CD8-positive, alpha-beta memory T cell (primary cell): Measurements from ENCODE around the gene DNM1L. TPM values are rescaled to one million over a fixed set of nuclear protein-coding genes. Genes with fewer than 3 reads are reported as not detected.

Experiments used
- CTCF ChIA-PET: fragments of 350-600 bp; sonication (Branson Sonifier 250); formaldehyde crosslinking; loops from one replicate; lab custom pipeline; 2021; ENCODE audit warnings: antibody characterized with exemption; lab: Charles Lee
- POLR2A ChIA-PET: fragments of 350-600 bp; sonication (Branson Sonifier 250); formaldehyde crosslinking; loops from one replicate; lab custom pipeline; 2021; ENCODE audit warnings: antibody characterized with exemption; lab: Charles Lee
- DNase-seq, 5 donors: peaks; one replicate each; pipeline versions ENCODE4 v3.0.0 to v3.0.0-alpha.2; 2020 to 2022; ENCODE audit warnings: mixed read lengths in 1 of 5
- H3K27ac ChIP-seq: one replicate; pipeline ENCODE4 v1.7.0; 2013; ENCODE audit warnings: low read depth, mild to moderate bottlenecking, low read length, moderate library complexity
- H3K27me3 ChIP-seq: 2 replicates; pipeline ENCODE4 v1.7.0; 2013; ENCODE audit warnings: low read length, mild to moderate bottlenecking; ENCODE audit not compliant: insufficient read depth, poor library complexity, severe bottlenecking
- H3K36me3 ChIP-seq: 2 replicates; pipeline ENCODE4 v1.7.0; 2013; ENCODE audit warnings: mild to moderate bottlenecking, low read length, moderate library complexity; ENCODE audit not compliant: insufficient read depth
- H3K4me1 ChIP-seq: 2 replicates; pipeline ENCODE4 v1.7.0; 2013; ENCODE audit warnings: mild to moderate bottlenecking, low read length, moderate library complexity; ENCODE audit not compliant: insufficient read depth
- H3K4me3 ChIP-seq: 2 replicates; pipeline ENCODE4 v1.7.0; 2013; ENCODE audit warnings: mild to moderate bottlenecking, low read length
- H3K9me3 ChIP-seq: 2 replicates; pipeline ENCODE4 v1.7.0; 2013; ENCODE audit warnings: mild to moderate bottlenecking, low read length
- H3K27ac Mint-ChIP-seq, 8 donors: one replicate each; pipeline ENCODE4 v1.8.0; 2020 to 2021; ENCODE audit warnings: mixed read lengths in 8 of 8, mild to moderate bottlenecking in 6 of 8, inconsistent platforms in 3 of 8, moderate library complexity in 3 of 8
- H3K27me3 Mint-ChIP-seq, 2 donors: one replicate each; pipeline ENCODE4 v1.8.0; 2020 to 2021; ENCODE audit warnings: mixed read lengths in 2 of 2, mild to moderate bottlenecking in 1 of 2, moderate library complexity in 1 of 2
- H3K36me3 Mint-ChIP-seq, 3 donors: one replicate each; pipeline ENCODE4 v1.8.0; 2020 to 2021; ENCODE audit warnings: mixed read lengths in 3 of 3, inconsistent platforms in 1 of 3, mild to moderate bottlenecking in 1 of 3
- H3K4me1 Mint-ChIP-seq, 3 donors: one replicate each; pipeline ENCODE4 v1.8.0; 2020 to 2021; ENCODE audit warnings: mixed read lengths in 3 of 3, inconsistent platforms in 1 of 3, mild to moderate bottlenecking in 1 of 3
- H3K4me3 Mint-ChIP-seq, 7 donors: one replicate each; pipeline ENCODE4 v1.8.0; 2020 to 2021; ENCODE audit warnings: mixed read lengths in 7 of 7, mild to moderate bottlenecking in 6 of 7, moderate library complexity in 4 of 7, inconsistent platforms in 2 of 7
- H3K9me3 Mint-ChIP-seq, 5 donors: one replicate each; pipeline ENCODE4 v1.8.0; 2020 to 2022; ENCODE audit warnings: mixed read lengths in 5 of 5, mild to moderate bottlenecking in 3 of 5, moderate library complexity in 2 of 5, inconsistent platforms in 1 of 5
- polyA plus RNA-seq: library from polyadenylated mRNA; unstranded; fragments of 300-500 nt; fragmentation: Illumina TruSeq; gene quantifications from one replicate; pipeline ENCODE4 v1.2.3, GENCODE V29; 2021
- total RNA-seq, 2 experiments: library from RNA; stranded (reverse); gene quantifications; one replicate each; pipeline ENCODE4 v1.2.3, GENCODE V29; 2021

The DNM1L gene
- total and polyA plus RNA-seq, 3 experiments from 2014 or later, result 30.2 to 68.0 (median 63.4) TPM

DNA sequence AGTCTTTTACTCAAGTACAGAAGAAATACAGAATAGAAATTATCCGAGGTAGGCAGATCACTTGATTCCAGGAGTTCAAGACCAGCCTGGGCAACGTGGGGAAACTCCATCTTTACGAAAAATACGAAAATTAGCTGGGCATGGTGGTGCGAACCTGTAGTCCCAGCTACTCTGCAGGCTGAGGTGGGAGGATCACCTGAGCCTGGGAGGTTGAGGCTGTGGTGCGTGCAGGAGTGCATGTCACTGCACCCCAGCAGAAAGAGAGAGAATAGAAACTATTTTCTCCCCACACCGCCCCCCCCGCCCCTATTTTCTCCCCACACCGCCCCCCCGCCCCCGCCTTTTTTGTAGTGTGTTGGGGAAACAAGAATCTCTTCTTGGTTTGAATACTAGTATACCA is 2.2 kb downstream of the DNM1L start:
- Mint-ChIP-seq H3K9me3 (no peaks in the 10 kb centered on the region), H3K4me1 (peaks cover 31 to 42% (median 32%) of the 10 kb centered on the region in 3 donors), H3K27me3 (peaks cover 0 to 1% of the 10 kb centered on the region in 2 donors), H3K36me3 (peaks cover 3 to 17% (median 5%) of the 10 kb centered on the region in 3 donors), H3K27ac (no peak overlapping the region), H3K4me3 (peak overlapping the region in 3 of 7 donors; percentile 25 to 72 (median 51))
- ChIA-PET POLR2A (no interaction called here), CTCF (no interaction called here)
- Histone ChIP-seq H3K27ac (peak overlapping the region; percentile 11), H3K4me3 (no peak overlapping the region), H3K9me3 (no peaks in the 10 kb centered on the region), H3K27me3 (no peaks in the 10 kb centered on the region), H3K36me3 (no peaks in the 10 kb centered on the region), H3K4me1 (peaks cover 15% of the 10 kb centered on the region)
- DNase-seq, result no peak

DNA sequence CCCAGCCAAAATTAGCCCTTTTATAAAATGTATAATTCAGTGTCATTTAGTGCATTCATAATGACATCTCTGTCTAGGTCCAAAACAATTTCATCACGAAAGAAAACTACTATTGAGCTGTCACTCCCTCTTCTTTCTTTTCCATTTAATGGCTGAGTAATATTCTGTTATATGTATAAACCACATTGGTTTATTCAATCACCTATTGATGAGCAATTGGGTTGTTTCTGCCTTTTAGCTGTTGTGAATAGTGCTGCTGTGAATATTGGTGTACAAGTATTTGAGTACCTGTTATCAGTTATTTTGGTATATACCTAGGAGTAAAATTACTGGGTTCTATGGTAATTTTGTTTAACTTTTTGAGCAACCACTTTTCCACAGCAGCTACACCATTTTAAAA is 7.2 kb downstream of the DNM1L start:
- H3K4me3 Mint-ChIP-seq, result no peak overlapping the region
- H3K4me1 ChIP-seq, result peaks cover 6% of the 10 kb centered on the region
- CTCF ChIA-PET, result no interaction called here
- no peak overlapping the region for H3K4me3 ChIP-seq
- H3K36me3 ChIP-seq, result no peaks in the 10 kb centered on the region
- no peak overlapping the region for H3K27ac Mint-ChIP-seq
- peaks cover 34 to 64% (median 50%) of the 10 kb centered on the region in 3 donors for H3K4me1 Mint-ChIP-seq
- H3K27me3 Mint-ChIP-seq, result no peaks in the 10 kb centered on the region
- H3K27ac ChIP-seq, result no peak overlapping the region
- POLR2A ChIA-PET, result no interaction called here
- DNase-seq, result no peak
- H3K36me3 Mint-ChIP-seq, result peaks cover 3 to 16% (median 6%) of the 10 kb centered on the region in 3 donors
- no peaks in the 10 kb centered on the region for H3K9me3 Mint-ChIP-seq
- H3K27me3 ChIP-seq, result no peaks in the 10 kb centered on the region
- no peaks in the 10 kb centered on the region for H3K9me3 ChIP-seq

DNA sequence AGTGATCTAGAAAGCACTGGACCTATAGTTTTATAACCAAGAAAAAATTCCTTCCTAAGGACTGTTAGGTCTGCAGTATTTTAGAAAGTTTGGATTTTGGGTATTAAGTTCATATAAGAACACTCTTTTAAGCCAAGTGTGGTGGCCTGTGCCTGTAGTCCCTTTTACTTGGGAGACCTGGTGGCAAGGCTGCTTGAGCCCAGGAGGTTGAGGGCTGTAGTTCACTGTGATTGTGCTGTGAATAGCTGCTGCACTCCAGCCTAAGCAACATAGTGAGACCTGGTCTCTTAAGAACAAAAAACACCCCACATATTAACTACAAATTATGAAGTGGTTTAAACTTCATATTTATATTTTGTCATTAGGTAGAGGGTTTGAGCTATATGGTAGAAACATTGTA is 9.7 kb downstream of the DNM1L start:
- no peak overlapping the region for H3K27ac ChIP-seq

DNA sequence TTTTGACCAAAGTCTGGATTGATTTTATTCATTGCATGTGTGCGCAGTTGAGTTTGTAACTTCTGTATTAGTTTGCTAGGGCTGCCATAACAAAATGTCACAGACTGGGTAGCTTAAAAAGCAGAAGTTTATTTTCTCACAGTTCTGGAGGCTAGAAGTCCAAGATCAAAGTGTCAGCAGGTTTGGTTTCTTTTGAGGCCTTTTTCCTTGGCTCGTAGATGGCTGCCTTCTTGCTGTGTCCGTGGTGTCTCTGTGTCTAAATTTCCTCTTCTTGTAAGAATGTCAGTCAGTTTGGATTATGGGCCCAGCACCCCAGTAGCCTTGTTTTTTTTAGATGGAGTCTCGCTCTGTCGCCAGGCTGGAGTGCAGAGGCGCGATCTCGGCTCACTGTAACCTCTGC is 11.8 kb downstream of the DNM1L start:
- ChIA-PET POLR2A (no interaction called here), CTCF (no interaction called here)
- peaks cover 0 to 11% (median 5%) of the 10 kb centered on the region in 3 donors for H3K36me3 Mint-ChIP-seq
- no peaks in the 10 kb centered on the region for H3K36me3 ChIP-seq
- H3K27me3 ChIP-seq, result no peaks in the 10 kb centered on the region
- H3K9me3 Mint-ChIP-seq, result no peaks in the 10 kb centered on the region
- no peaks in the 10 kb centered on the region for H3K9me3 ChIP-seq
- H3K4me3 ChIP-seq, result no peak overlapping the region
- H3K27ac ChIP-seq, result no peak overlapping the region
- H3K27me3 Mint-ChIP-seq, result no peaks in the 10 kb centered on the region
- H3K27ac Mint-ChIP-seq, result no peak overlapping the region
- peaks cover 6% of the 10 kb centered on the region for H3K4me1 ChIP-seq
- no peak overlapping the region for H3K4me3 Mint-ChIP-seq
- no peak for DNase-seq
- peaks cover 28 to 83% (median 74%) of the 10 kb centered on the region in 3 donors for H3K4me1 Mint-ChIP-seq

More for the DNA sequence above, 9.7 kb downstream of the DNM1L start:
- Histone ChIP-seq H3K4me1 (peaks cover 6% of the 10 kb centered on the region), H3K27me3 (no peaks in the 10 kb centered on the region), H3K9me3 (no peaks in the 10 kb centered on the region), H3K4me3 (no peak overlapping the region), H3K36me3 (no peaks in the 10 kb centered on the region)
- Mint-ChIP-seq H3K9me3 (no peaks in the 10 kb centered on the region), H3K27ac (peak overlapping the region in 1 of 8 donors; percentile 7), H3K27me3 (no peaks in the 10 kb centered on the region), H3K36me3 (peaks cover 3 to 15% (median 4%) of the 10 kb centered on the region in 3 donors), H3K4me1 (peaks cover 31 to 72% (median 67%) of the 10 kb centered on the region in 3 donors), H3K4me3 (no peak overlapping the region)
- DNase-seq, result no peak
- ChIA-PET CTCF (no interaction called here), POLR2A (no interaction called here)

DNA sequence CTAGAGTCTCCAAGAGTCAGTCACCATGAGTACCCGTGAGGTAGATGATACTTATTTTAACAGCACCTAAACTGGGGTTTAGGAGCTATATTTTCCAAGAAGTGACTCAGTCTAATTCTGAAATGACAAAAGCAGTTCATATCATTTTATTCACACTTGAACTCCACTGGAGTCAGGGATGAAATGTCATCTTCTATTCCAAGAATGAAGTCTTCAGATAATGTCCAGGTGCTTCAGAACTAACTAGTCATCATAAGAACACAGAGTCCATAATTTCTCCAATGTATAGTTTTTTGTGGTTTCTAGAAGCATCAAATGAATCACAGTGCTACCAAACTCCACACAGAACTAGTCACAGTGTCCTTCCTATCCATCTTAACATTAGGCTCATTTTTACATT is 13.3 kb downstream of the DNM1L start:
- no peaks in the 10 kb centered on the region for H3K9me3 Mint-ChIP-seq
- CTCF ChIA-PET, result interaction anchor here (0.6 kb wide), 1 partner anchor 642 kb away, joined by 3 read pairs; no protein-coding TSS in a partner anchor
- peaks cover 0 to 5% (median 3%) of the 10 kb centered on the region in 3 donors for H3K36me3 Mint-ChIP-seq
- H3K27ac Mint-ChIP-seq, result no peak overlapping the region
- H3K4me1 Mint-ChIP-seq, result peaks cover 22 to 75% (median 64%) of the 10 kb centered on the region in 3 donors
- Histone ChIP-seq H3K4me1 (peaks cover 6% of the 10 kb centered on the region), H3K27ac (no peak overlapping the region), H3K9me3 (no peaks in the 10 kb centered on the region), H3K36me3 (no peaks in the 10 kb centered on the region), H3K27me3 (no peaks in the 10 kb centered on the region), H3K4me3 (no peak overlapping the region)
- no peaks in the 10 kb centered on the region for H3K27me3 Mint-ChIP-seq
- DNase-seq, result no peak
- POLR2A ChIA-PET, result no interaction called here
- H3K4me3 Mint-ChIP-seq, result no peak overlapping the region

DNA sequence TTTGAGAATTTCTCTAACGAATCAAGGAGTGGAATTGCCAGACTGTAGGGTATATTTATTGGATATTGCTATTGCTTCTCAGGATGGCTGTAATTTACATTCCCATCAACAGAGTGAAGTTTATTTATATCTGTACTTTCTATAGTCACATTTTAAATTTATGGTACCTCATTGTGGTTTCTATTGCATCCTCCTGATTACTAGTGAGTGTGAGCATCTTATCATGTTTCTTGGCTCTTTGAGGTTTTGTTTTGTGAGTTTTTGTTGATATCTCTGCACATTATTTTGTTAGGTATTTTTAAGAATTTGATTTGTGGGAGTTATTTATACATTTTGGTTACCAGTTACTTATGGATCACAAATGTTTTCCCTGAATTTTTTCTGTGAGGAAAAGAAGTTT is 13.9 kb downstream of the DNM1L start:
- Mint-ChIP-seq H3K4me1 (peaks cover 19 to 75% (median 61%) of the 10 kb centered on the region in 3 donors), H3K27ac (no peak overlapping the region), H3K9me3 (no peaks in the 10 kb centered on the region), H3K4me3 (no peak overlapping the region), H3K27me3 (no peaks in the 10 kb centered on the region), H3K36me3 (peaks cover 0 to 7% (median 3%) of the 10 kb centered on the region in 3 donors)
- POLR2A ChIA-PET, result interaction anchor here (0.7 kb wide), 1 partner anchor 136 kb away, joined by 3 read pairs; no protein-coding TSS in a partner anchor
- Histone ChIP-seq H3K27me3 (no peaks in the 10 kb centered on the region), H3K27ac (no peak overlapping the region), H3K36me3 (no peaks in the 10 kb centered on the region), H3K9me3 (no peaks in the 10 kb centered on the region), H3K4me1 (peaks cover 5% of the 10 kb centered on the region), H3K4me3 (no peak overlapping the region)
- DNase-seq, result no peak
- CTCF ChIA-PET, result no interaction called here

DNA sequence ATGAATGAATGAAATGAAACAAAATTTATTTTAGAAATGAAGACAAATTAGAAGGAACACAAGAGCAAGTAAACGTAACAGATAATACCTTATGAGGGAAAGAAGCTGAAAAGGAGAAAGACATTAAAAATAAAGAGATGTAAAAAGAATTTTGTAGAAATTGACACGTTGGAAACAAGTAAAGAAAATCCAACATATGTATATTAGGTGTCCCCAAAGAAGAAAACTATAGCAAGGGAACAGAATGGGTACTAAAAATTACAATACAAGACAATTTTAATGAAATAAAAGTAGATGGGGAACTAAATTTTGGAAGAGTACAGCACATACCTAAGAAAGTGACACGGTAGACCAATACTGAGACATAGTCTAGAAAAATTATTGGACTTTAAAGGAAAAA is 16.7 kb downstream of the DNM1L start:
- Mint-ChIP-seq H3K27ac (no peak overlapping the region), H3K4me1 (peaks cover 10 to 57% (median 50%) of the 10 kb centered on the region in 3 donors), H3K4me3 (no peak overlapping the region), H3K9me3 (no peaks in the 10 kb centered on the region), H3K27me3 (no peaks in the 10 kb centered on the region), H3K36me3 (peaks cover 0 to 9% (median 3%) of the 10 kb centered on the region in 3 donors)
- ChIA-PET POLR2A (no interaction called here), CTCF (no interaction called here)
- H3K27me3 ChIP-seq, result no peaks in the 10 kb centered on the region
- DNase-seq, result no peak
- no peaks in the 10 kb centered on the region for H3K4me1 ChIP-seq
- H3K36me3 ChIP-seq, result no peaks in the 10 kb centered on the region
- H3K9me3 ChIP-seq, result no peaks in the 10 kb centered on the region
- no peak overlapping the region for H3K27ac ChIP-seq
- H3K4me3 ChIP-seq, result no peak overlapping the region

DNA sequence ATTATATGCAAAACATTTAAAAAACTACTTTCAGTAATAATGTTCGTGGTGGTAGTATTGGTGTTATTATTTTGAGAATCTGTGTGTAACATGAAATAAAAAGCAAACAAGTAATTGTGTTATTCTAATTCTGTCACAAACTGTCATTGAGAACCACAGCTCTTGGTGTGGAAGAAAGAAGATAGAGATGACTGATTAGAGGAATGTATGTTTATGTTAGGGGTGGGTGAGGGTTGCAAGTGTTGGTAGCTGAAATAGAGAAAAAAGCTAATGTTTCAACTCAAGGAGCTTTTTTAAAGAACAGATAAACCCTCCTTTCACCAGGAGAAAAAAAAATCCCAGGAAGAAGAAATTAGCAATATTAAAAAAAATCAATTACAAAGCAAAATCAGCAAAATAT is 18.3 kb downstream of the DNM1L start:
- POLR2A ChIA-PET, result no interaction called here

More for the DNA sequence above, 18.3 kb downstream of the DNM1L start:
- Mint-ChIP-seq H3K27me3 (no peaks in the 10 kb centered on the region), H3K9me3 (no peaks in the 10 kb centered on the region), H3K36me3 (peaks cover 0 to 16% (median 6%) of the 10 kb centered on the region in 3 donors), H3K4me1 (peaks cover 4 to 47% (median 36%) of the 10 kb centered on the region in 3 donors), H3K27ac (peak overlapping the region in 1 of 8 donors; percentile 61), H3K4me3 (no peak overlapping the region)
- H3K4me1 ChIP-seq, result no peaks in the 10 kb centered on the region
- no peaks in the 10 kb centered on the region for H3K9me3 ChIP-seq
- CTCF ChIA-PET, result no interaction called here
- H3K27ac ChIP-seq, result no peak overlapping the region
- H3K27me3 ChIP-seq, result no peaks in the 10 kb centered on the region
- H3K36me3 ChIP-seq, result no peaks in the 10 kb centered on the region
- no peak overlapping the region for H3K4me3 ChIP-seq
- DNase-seq, result no peak
